GM19463 (cell line): ENCODE data around the gene SLC29A4.
"Not testable (repeated sequence)": the region's sequence is repeated elsewhere in the genome, so short reads cannot be mapped to it uniquely, and the experiment has no call there.

ENCODE experiments used
- ATAC-seq: cut with Tn5 transposase; IDR thresholded peaks from one replicate; pipeline ENCODE4 v1.9.1; 2021; ENCODE audit warnings: mild to moderate bottlenecking, moderate library complexity; ENCODE audit not compliant: unreplicated experiment

SLC29A4 gene

GRCh38 chr7:5282543-5283316, at the start of gene SLC29A4:
SLC29A4 (plus strand) TSS chr7:5282943; CDS start chr7:5287817, 4,874 bp downstream.
- no peak for ATAC-seq

GRCh38 chr7:5234852-5235831, 47.6 kb upstream of the SLC29A4 start:
- peak; percentile 22 for ATAC-seq

GRCh38 chr7:5237286-5237685, 45.5 kb upstream of the SLC29A4 start:
- ATAC-seq: no peak

GRCh38 chr7:5238500-5238899, 44.2 kb upstream of the SLC29A4 start:
- no peak for ATAC-seq

GRCh38 chr7:5243261-5243660, 39.5 kb upstream of the SLC29A4 start:
- no peak for ATAC-seq

- ATAC-seq: no peak
These were observed 34.4 kb upstream of the SLC29A4 start for GRCh38 chr7:5248201-5248885.

GRCh38 chr7:5250787-5251186, 32.0 kb upstream of the SLC29A4 start:
- not testable (repeated sequence) for ATAC-seq

- not testable (repeated sequence) for ATAC-seq
These were observed 29.2 kb upstream of the SLC29A4 start for GRCh38 chr7:5253529-5253928.

GRCh38 chr7:5254371-5254770, 28.4 kb upstream of the SLC29A4 start:
- ATAC-seq: not testable (repeated sequence)

GRCh38 chr7:5255832-5256231, 26.9 kb upstream of the SLC29A4 start:
- no peak for ATAC-seq

- not testable (repeated sequence) for ATAC-seq
These were observed 22.1 kb upstream of the SLC29A4 start for GRCh38 chr7:5260530-5261068.

- ATAC-seq: not testable (repeated sequence)
These were observed 19.7 kb upstream of the SLC29A4 start for GRCh38 chr7:5263066-5263465.

- ATAC-seq: no peak
These were observed 17.2 kb upstream of the SLC29A4 start for GRCh38 chr7:5265320-5266190.

GRCh38 chr7:5266191-5267028, 16.3 kb upstream of the SLC29A4 start:
- ATAC-seq: no peak

GRCh38 chr7:5267829-5268228, 14.9 kb upstream of the SLC29A4 start:
- ATAC-seq: not testable (repeated sequence)

- ATAC-seq: not testable (repeated sequence)
These were observed 12.6 kb upstream of the SLC29A4 start for GRCh38 chr7:5269992-5270657.

- ATAC-seq: no peak
These were observed 12.0 kb upstream of the SLC29A4 start for GRCh38 chr7:5270788-5271187.

- ATAC-seq: not testable (repeated sequence)
These were observed 8.8 kb upstream of the SLC29A4 start for GRCh38 chr7:5273831-5274405.
